ENCODE data around the gene AKNAD1. TPM values are rescaled to one million over a fixed set of nuclear protein-coding genes. Genes with fewer than 3 reads are reported as not detected.

The AKNAD1 gene
- total RNA-seq, 1 donor from 2014 or later, result not detected

GRCh38 chr1:108860190-108860907 is 3.5 kb upstream of the AKNAD1 start:
- no peaks in the 10 kb centered on the region for H3K4me1 Mint-ChIP-seq (ENCODE audit: low read depth)
- H3K4me3 Mint-ChIP-seq, result no peak overlapping the region
- H3K27me3 Mint-ChIP-seq (ENCODE audit: insufficient read depth), result peaks cover 18% of the 10 kb centered on the region
- no peak overlapping the region for H3K27ac Mint-ChIP-seq
- H3K36me3 Mint-ChIP-seq (ENCODE audit: low read depth), result no peaks in the 10 kb centered on the region
- H3K9me3 Mint-ChIP-seq, result no peaks in the 10 kb centered on the region
- intact Hi-C loops (cut with micrococcal nuclease), result no loop called here
- no peak for DNase-seq (ENCODE audit: low spot score)

GRCh38 chr1:108858230-108858950 is 1.5 kb upstream of the AKNAD1 start:
- DNase-seq (ENCODE audit: low spot score), result no peak
- Mint-ChIP-seq H3K4me3 (no peak overlapping the region), H3K27me3 (ENCODE audit: insufficient read depth) (peaks cover 16% of the 10 kb centered on the region), H3K36me3 (ENCODE audit: low read depth) (no peaks in the 10 kb centered on the region), H3K27ac (no peak overlapping the region), H3K4me1 (ENCODE audit: low read depth) (no peaks in the 10 kb centered on the region), H3K9me3 (no peaks in the 10 kb centered on the region)
- intact Hi-C loops (cut with micrococcal nuclease), result no loop called here

- H3K27me3 Mint-ChIP-seq (ENCODE audit: insufficient read depth), result peaks cover 24% of the 10 kb centered on the region
- no peak overlapping the region for H3K4me3 Mint-ChIP-seq
- peaks cover 9% of the 10 kb centered on the region for H3K4me1 Mint-ChIP-seq (ENCODE audit: low read depth)
- DNase-seq (ENCODE audit: low spot score), result no peak
- H3K9me3 Mint-ChIP-seq, result no peaks in the 10 kb centered on the region
- intact Hi-C loops (cut with micrococcal nuclease), result no loop called here
- H3K27ac Mint-ChIP-seq, result no peak overlapping the region
- peaks cover 2% of the 10 kb centered on the region for H3K36me3 Mint-ChIP-seq (ENCODE audit: low read depth)
Measured at GRCh38 chr1:108854221-108855019, 2.5 kb downstream of the AKNAD1 start.

GRCh38 chr1:108852221-108852975 is 4.5 kb downstream of the AKNAD1 start:
- DNase-seq (ENCODE audit: low spot score), result no peak
- Mint-ChIP-seq H3K9me3 (no peaks in the 10 kb centered on the region), H3K4me1 (ENCODE audit: low read depth) (peaks cover 9% of the 10 kb centered on the region), H3K36me3 (ENCODE audit: low read depth) (peaks cover 2% of the 10 kb centered on the region), H3K27me3 (ENCODE audit: insufficient read depth) (peaks cover 23% of the 10 kb centered on the region), H3K27ac (no peak overlapping the region), H3K4me3 (no peak overlapping the region)
- intact Hi-C loops (cut with micrococcal nuclease), result no loop called here

GRCh38 chr1:108851567-108851966 is 5.3 kb downstream of the AKNAD1 start:
- Mint-ChIP-seq H3K36me3 (ENCODE audit: low read depth) (peaks cover 2% of the 10 kb centered on the region), H3K27me3 (ENCODE audit: insufficient read depth) (peaks cover 22% of the 10 kb centered on the region), H3K27ac (no peak overlapping the region), H3K4me1 (ENCODE audit: low read depth) (peaks cover 9% of the 10 kb centered on the region), H3K9me3 (no peaks in the 10 kb centered on the region), H3K4me3 (no peak overlapping the region)
- no peak for DNase-seq (ENCODE audit: low spot score)
- intact Hi-C loops (cut with micrococcal nuclease), result no loop called here

- H3K9me3 Mint-ChIP-seq, result no peaks in the 10 kb centered on the region
- H3K27me3 Mint-ChIP-seq (ENCODE audit: insufficient read depth), result peaks cover 21% of the 10 kb centered on the region
- no peak overlapping the region for H3K4me3 Mint-ChIP-seq
- peaks cover 2% of the 10 kb centered on the region for H3K36me3 Mint-ChIP-seq (ENCODE audit: low read depth)
- H3K27ac Mint-ChIP-seq, result no peak overlapping the region
- intact Hi-C loops (cut with micrococcal nuclease), result no loop called here
- no peak for DNase-seq (ENCODE audit: low spot score)
- peaks cover 9% of the 10 kb centered on the region for H3K4me1 Mint-ChIP-seq (ENCODE audit: low read depth)
Measured at GRCh38 chr1:108850929-108851328, 6.0 kb downstream of the AKNAD1 start.

GRCh38 chr1:108848806-108849205 is 8.1 kb downstream of the AKNAD1 start:
- no peak overlapping the region for H3K27ac Mint-ChIP-seq
- peaks cover 9% of the 10 kb centered on the region for H3K4me1 Mint-ChIP-seq (ENCODE audit: low read depth)
- no peak overlapping the region for H3K4me3 Mint-ChIP-seq
- no peaks in the 10 kb centered on the region for H3K9me3 Mint-ChIP-seq
- no peak for DNase-seq (ENCODE audit: low spot score)
- intact Hi-C loops (cut with micrococcal nuclease), result no loop called here
- peaks cover 19% of the 10 kb centered on the region for H3K27me3 Mint-ChIP-seq (ENCODE audit: insufficient read depth)
- H3K36me3 Mint-ChIP-seq (ENCODE audit: low read depth), result peaks cover 2% of the 10 kb centered on the region

GRCh38 chr1:108847494-108847893 is 9.4 kb downstream of the AKNAD1 start:
- Mint-ChIP-seq H3K4me3 (no peak overlapping the region), H3K27me3 (ENCODE audit: insufficient read depth) (peaks cover 14% of the 10 kb centered on the region), H3K4me1 (ENCODE audit: low read depth) (peaks cover 5% of the 10 kb centered on the region), H3K9me3 (no peaks in the 10 kb centered on the region), H3K36me3 (ENCODE audit: low read depth) (no peaks in the 10 kb centered on the region), H3K27ac (no peak overlapping the region)
- no peak for DNase-seq (ENCODE audit: low spot score)
- intact Hi-C loops (cut with micrococcal nuclease), result no loop called here

GRCh38 chr1:108845991-108846390 is 10.9 kb downstream of the AKNAD1 start:
- no peaks in the 10 kb centered on the region for H3K36me3 Mint-ChIP-seq (ENCODE audit: low read depth)
- no peaks in the 10 kb centered on the region for H3K9me3 Mint-ChIP-seq
- H3K27me3 Mint-ChIP-seq (ENCODE audit: insufficient read depth), result peaks cover 21% of the 10 kb centered on the region
- H3K4me1 Mint-ChIP-seq (ENCODE audit: low read depth), result no peaks in the 10 kb centered on the region
- H3K4me3 Mint-ChIP-seq, result no peak overlapping the region
- no peak overlapping the region for H3K27ac Mint-ChIP-seq
- intact Hi-C loops (cut with micrococcal nuclease), result no loop called here
- DNase-seq (ENCODE audit: low spot score), result no peak

GRCh38 chr1:108845446-108845845 is 11.4 kb downstream of the AKNAD1 start:
- intact Hi-C loops (cut with micrococcal nuclease), result no loop called here
- Mint-ChIP-seq H3K9me3 (no peaks in the 10 kb centered on the region), H3K27ac (no peak overlapping the region), H3K36me3 (ENCODE audit: low read depth) (no peaks in the 10 kb centered on the region), H3K27me3 (ENCODE audit: insufficient read depth) (peaks cover 20% of the 10 kb centered on the region), H3K4me1 (ENCODE audit: low read depth) (no peaks in the 10 kb centered on the region), H3K4me3 (no peak overlapping the region)
- no peak for DNase-seq (ENCODE audit: low spot score)

- intact Hi-C loops (cut with micrococcal nuclease), result no loop called here
- DNase-seq (ENCODE audit: low spot score), result no peak
- H3K9me3 Mint-ChIP-seq, result no peaks in the 10 kb centered on the region
- no peaks in the 10 kb centered on the region for H3K36me3 Mint-ChIP-seq (ENCODE audit: low read depth)
- H3K4me3 Mint-ChIP-seq, result no peak overlapping the region
- peaks cover 27% of the 10 kb centered on the region for H3K27me3 Mint-ChIP-seq (ENCODE audit: insufficient read depth)
- no peak overlapping the region for H3K27ac Mint-ChIP-seq
- no peaks in the 10 kb centered on the region for H3K4me1 Mint-ChIP-seq (ENCODE audit: low read depth)
Measured at GRCh38 chr1:108843390-108844137, 13.3 kb downstream of the AKNAD1 start.

All from activated T-helper 1 cell treated with anti-CD3 and anti-CD28 coated beads, Interleukin-12 subunit alpha, Interleukin-12 subunit beta, Interleukin-2, Interleukin-4 antibody, amounts not matched to agents 30 ng/mL and 10 ng/mL and 1 ng/mL, durations not matched to agents 14 hours and 24 hours and 36 hours (primary cell).